SK-N-SH (cell line): ENCODE results near the gene CYB5D1. TPM values are rescaled to one million over a fixed set of nuclear protein-coding genes. Genes with fewer than 3 reads are reported as not detected.

Experiments used
- CTCF ChIA-PET: fragments of 300-600, 350-600 bp; formaldehyde crosslinking; extraction: SDS; loops from one replicate; lab custom pipeline; 2021; lab: Yijun Ruan, JAX
- POLR2A ChIA-PET: fragments of 350-600 bp; sonication (Branson Sonifier 250); formaldehyde crosslinking; extraction: SDS; loops from one replicate; lab custom pipeline; 2020; ENCODE audit warnings: antibody characterized with exemption, inconsistent platforms; lab: Yijun Ruan, JAX
- DNase-seq: peaks from one replicate; pipeline ENCODE4 v3.0.0; 2012
- H2AFZ ChIP-seq: fragments of 200-600 bp; sonication (generic); 2 replicates; pipeline ENCODE4 v1.8.1; 2016; ENCODE audit warnings: antibody characterized with exemption, mild to moderate bottlenecking, low read depth
- H3F3A ChIP-seq: fragments of 200-600 bp; sonication (generic); replicated peaks from 2 replicates; pipeline ENCODE3; 2016; ENCODE audit warnings: antibody characterized with exemption, mild to moderate bottlenecking; ENCODE audit not compliant: insufficient read depth
- H3K27ac ChIP-seq, 2 experiments: fragments of 200-500 bp in 1 of 2; fragments of 200-600 bp in 1 of 2; sonication (Bioruptor generic) in 1 of 2; sonication (generic), shearing (Covaris generic) in 1 of 2; 2 replicates each; pipeline versions ENCODE4 v1.5.1 to v1.6.1; 2014 to 2016; ENCODE audit warnings: low read depth in 2 of 2, inconsistent platforms in 1 of 2, low read length in 1 of 2, mild to moderate bottlenecking in 1 of 2, mixed read lengths in 1 of 2
- H3K27me3 ChIP-seq: fragments of 200-600 bp; sonication (generic), shearing (Covaris generic); 2 replicates; pipeline ENCODE4 v1.6.1; 2016; ENCODE audit warnings: mixed run types; ENCODE audit not compliant: insufficient read depth
- H3K36me3 ChIP-seq, 2 experiments: fragments of 200-500 bp in 1 of 2; fragments of 200-600 bp in 1 of 2; sonication (Bioruptor generic) in 1 of 2; sonication (generic) in 1 of 2; replicated peaks in 1 of 2; 2 replicates each; pipeline versions ENCODE3 to v1.5.1; 2014 to 2016; ENCODE audit warnings: low read length in 1 of 2, mild to moderate bottlenecking in 1 of 2; ENCODE audit not compliant: insufficient read depth in 2 of 2, control insufficient read depth in 1 of 2
- H3K4me1 ChIP-seq, 2 experiments: fragments of 200-500 bp in 1 of 2; fragments of 200-600 bp in 1 of 2; sonication (Bioruptor generic) in 1 of 2; sonication (generic), shearing (Covaris generic) in 1 of 2; 2 replicates each; pipeline versions ENCODE4 v1.5.1 to v1.6.1; 2014 to 2016; ENCODE audit warnings: low read depth in 1 of 2, low read length in 1 of 2, mixed run types in 1 of 2; ENCODE audit not compliant: insufficient read depth in 2 of 2, control insufficient read depth in 1 of 2
- H3K4me2 ChIP-seq: fragments of 200-600 bp; sonication (generic), shearing (Covaris generic); 2 replicates; pipeline ENCODE4 v1.6.1; 2017; ENCODE audit warnings: mixed run types
- H3K4me3 ChIP-seq, 2 experiments: fragments of 200-500 bp in 1 of 2; fragments of 200-600 bp in 1 of 2; sonication (Bioruptor generic) in 1 of 2; sonication (generic), shearing (Covaris generic) in 1 of 2; 2 replicates each; pipeline versions ENCODE4 v1.5.1 to v1.8.1; 2014 to 2016; ENCODE audit warnings: low read depth in 2 of 2, inconsistent platforms in 1 of 2, low read length in 1 of 2, mild to moderate bottlenecking in 1 of 2, mixed read lengths in 1 of 2, moderate library complexity in 1 of 2
- H3K79me2 ChIP-seq: fragments of 200-600 bp; sonication (generic); 2 replicates; pipeline ENCODE4 v1.8.1; 2017; ENCODE audit warnings: mild to moderate bottlenecking; ENCODE audit not compliant: insufficient read depth
- H3K9ac ChIP-seq: fragments of 200-600 bp; sonication (generic); 2 replicates; pipeline ENCODE4 v1.6.1; 2017; ENCODE audit warnings: mixed run types
- H3K9me2 ChIP-seq: fragments of 200-600 bp; sonication (generic); 2 replicates; pipeline ENCODE4 v1.6.1; 2017; ENCODE audit warnings: mixed run types
- H3K9me3 ChIP-seq: fragments of 200-600 bp; sonication (generic); 2 replicates; pipeline ENCODE4 v1.6.1; 2017; ENCODE audit warnings: mixed run types, mild to moderate bottlenecking, moderate library complexity
- H4K20me1 ChIP-seq: fragments of 200-600 bp; sonication (generic); 2 replicates; pipeline ENCODE4 v1.6.1; 2017; ENCODE audit warnings: mild to moderate bottlenecking, mixed run types; ENCODE audit not compliant: insufficient read depth
- CHD2 ChIP-seq: fragments of 150-350 bp; IDR thresholded peaks from 2 replicates; pipeline ENCODE4 v1.6.1; 2018; ENCODE audit warnings: low read length; ENCODE audit not compliant: partially characterized antibody
- ELF1 ChIP-seq: IDR thresholded peaks from 2 replicates; pipeline ENCODE4 v1.4.0; 2012
- EZH2phosphoT487 ChIP-seq: fragments of 200-600 bp; sonication (generic); IDR thresholded peaks from 2 replicates; pipeline ENCODE4 v1.6.1; 2017; ENCODE audit warnings: low read depth, mixed run types, mild to moderate bottlenecking, antibody characterized with exemption, moderate library complexity, borderline replicate concordance
- GABPA ChIP-seq: IDR thresholded peaks from 2 replicates; pipeline ENCODE4 v1.4.0; 2012; ENCODE audit warnings: low read depth, mild to moderate bottlenecking
- IRF3 ChIP-seq: fragments of 150-350 bp; IDR thresholded peaks from 2 replicates; pipeline ENCODE4 v1.6.1; 2016; ENCODE audit warnings: mild to moderate bottlenecking, low read depth, low read length
- JUND ChIP-seq: IDR thresholded peaks from 2 replicates; pipeline ENCODE4 v1.4.0; 2012
- MEF2A ChIP-seq: IDR thresholded peaks from 2 replicates; pipeline ENCODE4 v1.4.0; 2012; ENCODE audit warnings: low read depth, borderline replicate concordance
- MXI1 ChIP-seq: IDR thresholded peaks from 2 replicates; pipeline ENCODE4 v1.6.1; 2012; ENCODE audit warnings: mild to moderate bottlenecking, low read depth, low read length, improper control_type of control experiment
- PBX3 ChIP-seq: IDR thresholded peaks from 2 replicates; pipeline ENCODE4; 2012
- POLR2AphosphoS5 ChIP-seq: IDR thresholded peaks from 2 replicates; pipeline ENCODE4 v1.6.1; 2012; ENCODE audit warnings: low read depth, low read length
- RFX5 ChIP-seq: IDR thresholded peaks from 2 replicates; pipeline ENCODE4 v1.6.1; 2012; ENCODE audit warnings: mild to moderate bottlenecking, improper control_type of control experiment, low read length
- SMC3 ChIP-seq: IDR thresholded peaks from 2 replicates; pipeline ENCODE4 v1.6.1; 2012; ENCODE audit warnings: low read depth, low read length, improper control_type of control experiment
- TAF1 ChIP-seq: IDR thresholded peaks from 2 replicates; pipeline ENCODE4 v1.6.1; 2012; ENCODE audit warnings: low read depth, mild to moderate bottlenecking, low read length, moderate library complexity, borderline replicate concordance
- TCF12 ChIP-seq: IDR thresholded peaks from 2 replicates; pipeline ENCODE4 v1.4.0; 2012
- USF1 ChIP-seq: IDR thresholded peaks from 2 replicates; pipeline ENCODE4 v1.4.0; 2012; ENCODE audit warnings: low read depth, borderline replicate concordance
- ZBTB33 ChIP-seq: IDR thresholded peaks from 2 replicates; pipeline ENCODE4 v1.4.0; 2012; ENCODE audit warnings: low read depth, borderline replicate concordance
- WGBS: methylation state at CpG from one replicate; pipeline ENCODE4 v1.1.6; 2017; ENCODE audit warnings: low lambda C conversion rate; 5-methylcytosine and 5-hydroxymethylcytosine counted together
- polyA plus RNA-seq, 3 experiments: library from polyadenylated mRNA; depleted of rRNA; stranded (reverse); fragments of >200 nt; gene quantifications; 2 replicates each; pipeline ENCODE4 v1.2.3, GENCODE V29; 2012

Gene CYB5D1
- polyA plus RNA-seq, 1 of the 3 experiments (the other 2 are of a cell fraction): 8.8 TPM

GRCh38 chr17:7882068-7882467 lies 24.3 kb downstream of the CYB5D1 start:
- Histone ChIP-seq H3K4me2 (peak overlapping the region; percentile 66), H3K9me2 (no peaks in the 10 kb centered on the region), H4K20me1 (no peaks in the 10 kb centered on the region), H3K36me3 (peaks cover 22 to 37% of the 10 kb centered on the region in 2 experiments), H3K9ac (no peak overlapping the region), H2AFZ (no peak overlapping the region), H3K9me3 (no peaks in the 10 kb centered on the region), H3F3A (peaks cover 30% of the 10 kb centered on the region), H3K27ac (peak overlapping the region; percentile 69 to 100; a peak in 3 of 4 replicates), H3K4me1 (peaks cover 13 to 53% of the 10 kb centered on the region in 2 experiments), H3K27me3 (no peaks in the 10 kb centered on the region), H3K79me2 (peaks cover 16% of the 10 kb centered on the region), H3K4me3 (peak overlapping the region; percentile 1 to 2; a peak in 1 of 4 replicates)
- TF ChIP-seq MXI1 (peak; percentile 72; the same call in 1 of the 2 replicates), ELF1 (no peak)
- POLR2A ChIA-PET: no interaction called here
- WGBS: 54% methylated on average over 7 of the region's 7 CpGs
- CTCF ChIA-PET: interaction anchor here (1.0 to 2.6 kb wide), 4 partner anchors 16 to 45 kb away, joined by 3 to 9 read pairs (median 6); no protein-coding TSS in a partner anchor
- DNase-seq: no peak

GRCh38 chr17:7882629-7883028 lies 24.8 kb downstream of the CYB5D1 start:
- CTCF ChIA-PET: interaction anchor here (0.7 to 2.6 kb wide), 5 partner anchors 15 to 175 kb away, joined by 3 to 9 read pairs (median 4); no protein-coding TSS in a partner anchor
- peak overlapping the region; percentile 66 for H3K4me2 ChIP-seq
- no peaks in the 10 kb centered on the region for H3K27me3 ChIP-seq
- H3K4me1 ChIP-seq: peaks cover 13 to 54% of the 10 kb centered on the region in 2 experiments
- peaks cover 19 to 31% of the 10 kb centered on the region in 2 experiments for H3K36me3 ChIP-seq
- TF ChIP-seq ELF1: no peak
- no peak for TF ChIP-seq GABPA
- POLR2A ChIA-PET: no interaction called here
- WGBS: 63% methylated on average over 3 of the region's 3 CpGs
- no peaks in the 10 kb centered on the region for H3K9me3 ChIP-seq
- H4K20me1 ChIP-seq: no peaks in the 10 kb centered on the region
- H3K9me2 ChIP-seq: no peaks in the 10 kb centered on the region
- DNase-seq: no peak
- no peak overlapping the region for H3K9ac ChIP-seq
- peaks cover 32% of the 10 kb centered on the region for H3F3A ChIP-seq
- H3K27ac ChIP-seq: peak overlapping the region; percentile 69 to 100; a peak in 3 of 4 replicates
- 0 out of 4 replicates have a peak overlapping the region, but pooled peaks of 1 of the 2 experiments have one; percentile 1 for H3K4me3 ChIP-seq
- H2AFZ ChIP-seq: no peak overlapping the region
- peaks cover 16% of the 10 kb centered on the region for H3K79me2 ChIP-seq

GRCh38 chr17:7883781-7884386 lies 26.1 kb downstream of the CYB5D1 start:
- peak overlapping the region; percentile 83 for H2AFZ ChIP-seq
- H3K27ac ChIP-seq: peak overlapping the region; percentile 69 to 100
- H3K9me2 ChIP-seq: no peaks in the 10 kb centered on the region
- peaks cover 38% of the 10 kb centered on the region for H3F3A ChIP-seq
- H3K79me2 ChIP-seq: peaks cover 28% of the 10 kb centered on the region
- WGBS: 2% methylated on average over 3 of the region's 3 CpGs
- ChIA-PET POLR2A (no interaction called here), CTCF (interaction anchor here (0.7 to 2.6 kb wide), 3 partner anchors 20 to 174 kb away, joined by 3 to 9 read pairs (median 3); no protein-coding TSS in a partner anchor)
- H3K36me3 ChIP-seq: peaks cover 13 to 24% of the 10 kb centered on the region in 2 experiments
- DNase-seq: peak; percentile 55
- H3K4me2 ChIP-seq: peak overlapping the region; percentile 66
- no peaks in the 10 kb centered on the region for H3K27me3 ChIP-seq
- no peaks in the 10 kb centered on the region for H3K9me3 ChIP-seq
- peaks cover 24 to 66% of the 10 kb centered on the region in 2 experiments for H3K4me1 ChIP-seq
- H3K9ac ChIP-seq: peak overlapping the region; percentile 68; the same call in 1 of the 2 replicates
- H3K4me3 ChIP-seq: peak overlapping the region; percentile 38 to 57
- no peaks in the 10 kb centered on the region for H4K20me1 ChIP-seq
- no peak for TF ChIP-seq EZH2phosphoT487
- TF ChIP-seq MXI1: 0 out of 2 replicates have a peak, but pooled peaks have one; percentile 23
- TF ChIP-seq IRF3: no peak
- no peak for TF ChIP-seq TAF1
- no peak for TF ChIP-seq TCF12
- 0 out of 2 replicates have a peak, but pooled peaks have one; percentile 21 for TF ChIP-seq POLR2AphosphoS5
- no peak for TF ChIP-seq MEF2A
- TF ChIP-seq ZBTB33: no peak
- no peak for TF ChIP-seq USF1
- no peak for TF ChIP-seq SMC3
- TF ChIP-seq JUND: no peak
- TF ChIP-seq PBX3: peak; percentile 19; the same call in 1 of the 2 replicates
- peak; percentile 17 for TF ChIP-seq CHD2
- TF ChIP-seq RFX5: no peak
